Endothelial cell of umbilical vein (primary cell): ENCODE measurements around the gene CSGALNACT2. TPM values are rescaled to one million over a fixed set of nuclear protein-coding genes. Genes with fewer than 3 reads are reported as not detected.

Source experiments
- BruUV-seq: library from RNA; stranded (reverse); fragments of 400-500 nt; replicated peaks from 2 replicates; lab custom pipeline; 2021; lab: Mats Ljungman, UMichigan
- CTCF ChIA-PET: fragments of 300-600, 350-600 bp; sonication (Branson Sonifier 250); formaldehyde crosslinking; loops from one replicate; lab custom pipeline; 2021; ENCODE audit warnings: antibody characterized with exemption, inconsistent platforms; lab: Charles Lee
- POLR2A ChIA-PET: fragments of 300-600, 350-600 bp; sonication (Branson Sonifier 250); formaldehyde crosslinking; loops from one replicate; lab custom pipeline; 2021; ENCODE audit warnings: antibody characterized with exemption, inconsistent platforms; lab: Charles Lee
- DNase-seq: peaks from one replicate; pipeline ENCODE4 v3.0.0-alpha.2; 2011; ENCODE audit warnings: low read depth, low spot score
- FAIRE-seq: peaks from 2 replicates; lab custom pipeline; 2011; peaks lifted over from hg19 to GRCh38; lab: Jason Lieb, UNC
- H2AFZ ChIP-seq: 2 replicates; pipeline ENCODE4 v1.6.0; 2012; ENCODE audit warnings: low read depth, low read length, control low read depth, inconsistent platforms
- H3K27ac ChIP-seq: 2 replicates; pipeline ENCODE4 v1.5.1; 2011; ENCODE audit warnings: low read depth, mild to moderate bottlenecking, control low read depth, low read length, moderate library complexity; ENCODE audit not compliant: insufficient read depth
- H3K27me3 ChIP-seq, 2 experiments: 2 replicates each; pipeline versions ENCODE4 v1.6.0 to v1.6.1; 2011; ENCODE audit warnings: low read length in 2 of 2, mixed read lengths in 1 of 2; ENCODE audit not compliant: control insufficient read depth in 2 of 2, insufficient read depth in 2 of 2
- H3K36me3 ChIP-seq, 2 experiments: 2 replicates in 1 of 2; 3 replicates in 1 of 2; pipeline ENCODE4 v1.5.1; 2011; ENCODE audit warnings: low read length in 2 of 2, mild to moderate bottlenecking in 1 of 2, moderate library complexity in 1 of 2; ENCODE audit not compliant: control insufficient read depth in 2 of 2, insufficient read depth in 2 of 2; ENCODE audit errors: extremely low read depth in 1 of 2
- H3K4me1 ChIP-seq: 3 replicates; pipeline ENCODE4 v1.5.1; 2011; ENCODE audit warnings: mild to moderate bottlenecking, low read length; ENCODE audit not compliant: control insufficient read depth, insufficient read depth; ENCODE audit errors: extremely low read depth
- H3K4me2 ChIP-seq: 2 replicates; pipeline ENCODE4 v1.6.1; 2011; ENCODE audit warnings: low read length, control low read depth, mixed read lengths; ENCODE audit not compliant: insufficient read depth
- H3K4me3 ChIP-seq, 3 experiments: fragments of 200-600 bp in 1 of 3; sonication (generic), shearing (Covaris generic) in 1 of 3; replicated peaks in 1 of 3; 2 replicates each; pipeline ENCODE4 v1.5.1; 2011 to 2016; ENCODE audit warnings: control low read depth in 3 of 3, low read length in 3 of 3, mild to moderate bottlenecking in 2 of 3, inconsistent platforms in 1 of 3, low read depth in 1 of 3, moderate library complexity in 1 of 3; ENCODE audit not compliant: insufficient read depth in 1 of 3
- H3K79me2 ChIP-seq: 2 replicates; pipeline ENCODE4 v1.6.0; 2012; ENCODE audit warnings: low read length, inconsistent platforms; ENCODE audit not compliant: control insufficient read depth, insufficient read depth
- H3K9ac ChIP-seq: replicated peaks from 2 replicates; pipeline ENCODE3; 2011; ENCODE audit warnings: low read length, control low read depth; ENCODE audit not compliant: insufficient read depth; ENCODE audit errors: extremely low read depth
- H3K9me1 ChIP-seq: replicated peaks from 3 replicates; pipeline ENCODE4 v1.6.0; 2011; ENCODE audit warnings: mild to moderate bottlenecking, low read length; ENCODE audit not compliant: control insufficient read depth, insufficient read depth; ENCODE audit errors: extremely low read depth
- H3K9me3 ChIP-seq: replicated peaks from 2 replicates; pipeline ENCODE4 v1.5.1; 2012; ENCODE audit warnings: low read length, inconsistent platforms; ENCODE audit not compliant: control insufficient read depth, insufficient read depth
- H4K20me1 ChIP-seq: replicated peaks from 2 replicates; pipeline ENCODE3; 2011; ENCODE audit warnings: mild to moderate bottlenecking, low read length; ENCODE audit not compliant: control insufficient read depth, insufficient read depth; ENCODE audit errors: extremely low read depth
- EZH2 ChIP-seq: IDR thresholded peaks from 2 replicates; pipeline ENCODE4 v1.6.1; 2012; ENCODE audit warnings: borderline replicate concordance, low read depth, mild to moderate bottlenecking, moderate library complexity, low read length, inconsistent platforms; ENCODE audit not compliant: severe bottlenecking
- FOS ChIP-seq: IDR thresholded peaks from 2 replicates; pipeline ENCODE4 v1.6.1; 2011; ENCODE audit warnings: mild to moderate bottlenecking, low read length, moderate library complexity, borderline replicate concordance; ENCODE audit not compliant: insufficient read depth
- GATA2 ChIP-seq: IDR thresholded peaks from 2 replicates; pipeline ENCODE4 v1.7.0; 2011; ENCODE audit warnings: low read depth, mild to moderate bottlenecking, moderate library complexity, mixed read lengths, low read length; ENCODE audit not compliant: insufficient read length, insufficient read depth
- JUN ChIP-seq: IDR thresholded peaks from 2 replicates; pipeline ENCODE4 v1.6.1; 2011; ENCODE audit warnings: borderline replicate concordance, low read depth; ENCODE audit not compliant: insufficient read length, insufficient read depth
- MYC ChIP-seq: IDR thresholded peaks from one replicate; pipeline ENCODE4 v1.6.1; 2011; ENCODE audit warnings: mild to moderate bottlenecking, low read depth, low read length
- POLR2A ChIP-seq: IDR thresholded peaks from 2 replicates; pipeline ENCODE4 v1.6.1; 2012; ENCODE audit warnings: low read depth, mild to moderate bottlenecking, control low read depth, low read length
- POLR2AphosphoS5 ChIP-seq: IDR thresholded peaks from 2 replicates; pipeline ENCODE4 v1.6.1; 2012; ENCODE audit warnings: low read depth, mild to moderate bottlenecking, control low read depth, low read length, moderate library complexity; ENCODE audit not compliant: insufficient read depth
- dilution Hi-C: fragments of 300-500 bp; cut with MboI; formaldehyde crosslinking; loops from one replicate; pipeline ENCODE4 v1.15.0; 2019; ENCODE audit warnings: low sequenced_read_pairs; ENCODE audit not compliant: extremely low pct_ligation_motif_present
- intact Hi-C: fragments of 100-400 bp; cut with micrococcal nuclease; formaldehyde crosslinking; loops from one replicate; pipeline ENCODE4 v1.10.0; 2022
- polyA plus RNA-seq, 4 experiments: library from polyadenylated mRNA; depleted of rRNA in 3 of 4; stranded (reverse) in 3 of 4; unstranded in 1 of 4; fragments of >200 nt; gene quantifications; 2 replicates each; pipeline versions ENCODE4 v1.2.1 to v1.2.3, GENCODE V29; 2011 to 2012; ENCODE audit warnings: missing spikeins in 1 of 4
- total RNA-seq: library from RNA; stranded (reverse); gene quantifications from 2 replicates; pipeline ENCODE4 v1.2.3, GENCODE V29; 2021
- TF ChIP-seq, protein P1 (sequence below): IDR thresholded peaks from 2 replicates; pipeline ENCODE4 v1.6.1; 2011; ENCODE audit not compliant: insufficient read depth, insufficient read length
- TF ChIP-seq, protein P2 (sequence below), 2 donors: IDR thresholded peaks; 1 replicate in 1 of 2; 2 replicates in 1 of 2; pipeline ENCODE4 v1.5.1; 2011; ENCODE audit warnings: low read length in 2 of 2, mild to moderate bottlenecking in 2 of 2, moderate library complexity in 2 of 2, control low read depth in 1 of 2, inconsistent platforms in 1 of 2, low read depth in 1 of 2; ENCODE audit not compliant: insufficient read depth in 1 of 2; ENCODE audit errors: extremely low read depth in 1 of 2

The CSGALNACT2 gene
- total and polyA plus RNA-seq, 2 donors (not counting 3 experiments of a cell fraction or from before 2014, with no cell fraction given) = 9.7 to 17.7 TPM

DNA sequence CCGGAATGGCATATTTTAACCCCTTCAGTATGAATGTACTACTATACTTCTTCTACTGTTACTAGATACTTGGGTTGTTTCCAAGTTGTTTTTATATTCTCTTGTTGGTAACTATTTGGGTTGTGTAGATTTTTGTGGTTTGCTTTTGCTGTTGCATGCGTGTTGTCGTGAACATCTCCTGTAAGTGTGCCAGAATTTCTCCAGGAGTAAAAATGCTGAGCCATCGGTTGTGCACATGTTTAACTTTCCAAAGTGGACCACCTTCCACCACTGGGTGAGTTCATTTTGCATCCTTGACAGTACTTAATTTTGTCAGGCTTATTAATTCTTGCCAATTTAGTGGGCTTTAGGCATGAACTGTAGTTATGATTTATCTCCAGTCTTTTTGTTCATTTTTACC, 47.9 kb downstream of the CSGALNACT2 start:
- intact Hi-C loops (no loop called here), dilution Hi-C loops (no loop called here)
- BruUV-seq = no TSS peak
- H3K36me3 ChIP-seq = peaks cover 0 to 2% of the 10 kb centered on the region in 2 experiments
- H2AFZ ChIP-seq = no peak overlapping the region
- H3K27ac ChIP-seq = no peak overlapping the region
- no peaks in the 10 kb centered on the region for H4K20me1 ChIP-seq
- no peak for TF ChIP-seq EZH2
- no peak for TF ChIP-seq POLR2A
- TF ChIP-seq, protein P1, sequence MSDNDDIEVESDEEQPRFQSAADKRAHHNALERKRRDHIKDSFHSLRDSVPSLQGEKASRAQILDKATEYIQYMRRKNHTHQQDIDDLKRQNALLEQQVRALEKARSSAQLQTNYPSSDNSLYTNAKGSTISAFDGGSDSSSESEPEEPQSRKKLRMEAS = no peak
- TF ChIP-seq MYC = no peak
- no peak for TF ChIP-seq GATA2
- TF ChIP-seq FOS = no peak
- no peak for TF ChIP-seq POLR2AphosphoS5
- TF ChIP-seq, protein P2, sequence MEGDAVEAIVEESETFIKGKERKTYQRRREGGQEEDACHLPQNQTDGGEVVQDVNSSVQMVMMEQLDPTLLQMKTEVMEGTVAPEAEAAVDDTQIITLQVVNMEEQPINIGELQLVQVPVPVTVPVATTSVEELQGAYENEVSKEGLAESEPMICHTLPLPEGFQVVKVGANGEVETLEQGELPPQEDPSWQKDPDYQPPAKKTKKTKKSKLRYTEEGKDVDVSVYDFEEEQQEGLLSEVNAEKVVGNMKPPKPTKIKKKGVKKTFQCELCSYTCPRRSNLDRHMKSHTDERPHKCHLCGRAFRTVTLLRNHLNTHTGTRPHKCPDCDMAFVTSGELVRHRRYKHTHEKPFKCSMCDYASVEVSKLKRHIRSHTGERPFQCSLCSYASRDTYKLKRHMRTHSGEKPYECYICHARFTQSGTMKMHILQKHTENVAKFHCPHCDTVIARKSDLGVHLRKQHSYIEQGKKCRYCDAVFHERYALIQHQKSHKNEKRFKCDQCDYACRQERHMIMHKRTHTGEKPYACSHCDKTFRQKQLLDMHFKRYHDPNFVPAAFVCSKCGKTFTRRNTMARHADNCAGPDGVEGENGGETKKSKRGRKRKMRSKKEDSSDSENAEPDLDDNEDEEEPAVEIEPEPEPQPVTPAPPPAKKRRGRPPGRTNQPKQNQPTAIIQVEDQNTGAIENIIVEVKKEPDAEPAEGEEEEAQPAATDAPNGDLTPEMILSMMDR (IDR thresholded peaks at IDR 0.05; ENCODE audit: extremely low read depth in 1 of 2, insufficient read depth in 1 of 2, low read depth in 1 of 2, low read length in 2 of 2) = no peak
- no peak for TF ChIP-seq JUN
- DNase-seq (no peak), FAIRE-seq (no peak)
- no peaks in the 10 kb centered on the region for H3K9me3 ChIP-seq
- H3K4me3 ChIP-seq = no peak overlapping the region
- ChIA-PET POLR2A (no interaction called here), CTCF (no interaction called here)
- no peak overlapping the region for H3K9ac ChIP-seq
- no peaks in the 10 kb centered on the region for H3K27me3 ChIP-seq
- no peaks in the 10 kb centered on the region for H3K9me1 ChIP-seq
- no peaks in the 10 kb centered on the region for H3K4me1 ChIP-seq
- H3K79me2 ChIP-seq = no peaks in the 10 kb centered on the region
- no peak overlapping the region for H3K4me2 ChIP-seq
